ENCODE data around the gene E2F2. TPM values are rescaled to one million over a fixed set of nuclear protein-coding genes. Genes with fewer than 3 reads are reported as not detected.

The E2F2 gene
- total and polyA plus RNA-seq, 2 experiments from 2014 or later: 0.78 to 3.4 TPM

- TF ChIP-seq JUNB (IDR thresholded peaks at IDR 0.05; ENCODE audit: unreplicated experiment): no peak
- no peak for TF ChIP-seq ETS1 (IDR thresholded peaks at IDR 0.05)
Measured at GRCh38 chr1:23554481-23555269, 23.6 kb upstream of the E2F2 start (continued).

GRCh38 chr1:23554127-23554480 is 23.1 kb upstream of the E2F2 start:
- peak overlapping the region; percentile 93 for H3K27ac Mint-ChIP-seq
- H3K9me3 Mint-ChIP-seq: no peaks in the 10 kb centered on the region; the same call in 2 of the 3 replicates
- Histone ChIP-seq H3K79me2 (replicated peaks; ENCODE audit: insufficient read depth) (peaks cover 19% of the 10 kb centered on the region), H3K4me3 (peak overlapping the region; percentile 55), H3K4me2 (peak overlapping the region; percentile 88), H3K36me3 (ENCODE audit: insufficient read depth) (peaks cover 4% of the 10 kb centered on the region; the same call in 1 of the 2 replicates), H3F3A (replicated peaks; ENCODE audit: low read depth) (peaks cover 28% of the 10 kb centered on the region), H3K27ac (ENCODE audit: low read depth) (peak overlapping the region; percentile 98), H4K20me1 (replicated peaks; ENCODE audit: insufficient read depth) (peaks cover 5% of the 10 kb centered on the region), H3K4me1 (ENCODE audit: insufficient read depth) (peaks cover 28% of the 10 kb centered on the region), H3K27me3 (ENCODE audit: insufficient read depth) (peaks cover 37% of the 10 kb centered on the region), H2AFZ (no peak overlapping the region), H3K9me2 (ENCODE audit: insufficient read depth) (no peaks in the 10 kb centered on the region)
- peak overlapping the region; percentile 69 for H3K4me3 Mint-ChIP-seq
- H3K27me3 Mint-ChIP-seq (ENCODE audit: insufficient read depth, low read depth, poor library complexity): peaks cover 32% of the 10 kb centered on the region
- peaks cover 25% of the 10 kb centered on the region for H3K36me3 Mint-ChIP-seq (ENCODE audit: low read depth)
- ATAC-seq (no peak), DNase-seq (ENCODE audit: low spot score) (no peak)
- TF ChIP-seq NANOG (IDR thresholded peaks at IDR 0.05; ENCODE audit: borderline replicate concordance): no peak
- no peak for TF ChIP-seq EZH2phosphoT487 (IDR thresholded peaks at IDR 0.05; ENCODE audit: unreplicated experiment)
- no peak for TF ChIP-seq JUNB (IDR thresholded peaks at IDR 0.05; ENCODE audit: unreplicated experiment)
- peaks cover 65% of the 10 kb centered on the region for H3K4me1 Mint-ChIP-seq

GRCh38 chr1:23553231-23554126 is 22.4 kb upstream of the E2F2 start:
- H3K27ac ChIP-seq (ENCODE audit: low read depth): no peak overlapping the region; the same call in 1 of the 2 replicates
- peak; percentile 37 for DNase-seq (ENCODE audit: low spot score)
- peaks cover 4% of the 10 kb centered on the region; the same call in 1 of the 2 replicates for H3K36me3 ChIP-seq (ENCODE audit: insufficient read depth)
- peaks cover 12% of the 10 kb centered on the region for H3K79me2 ChIP-seq (replicated peaks; ENCODE audit: insufficient read depth)
- peaks cover 5% of the 10 kb centered on the region for H4K20me1 ChIP-seq (replicated peaks; ENCODE audit: insufficient read depth)
- Mint-ChIP-seq H3K36me3 (ENCODE audit: low read depth) (peaks cover 22% of the 10 kb centered on the region), H3K27me3 (ENCODE audit: insufficient read depth, low read depth, poor library complexity) (peaks cover 32% of the 10 kb centered on the region), H3K4me1 (peaks cover 65% of the 10 kb centered on the region), H3K27ac (peak overlapping the region; percentile 93), H3K4me3 (peak overlapping the region; percentile 69), H3K9me3 (no peaks in the 10 kb centered on the region; the same call in 2 of the 3 replicates)
- peaks cover 31% of the 10 kb centered on the region for H3K27me3 ChIP-seq (ENCODE audit: insufficient read depth)
- no peak for ATAC-seq
- no peaks in the 10 kb centered on the region for H3K9me2 ChIP-seq (ENCODE audit: insufficient read depth)
- H3F3A ChIP-seq (replicated peaks; ENCODE audit: low read depth): peaks cover 28% of the 10 kb centered on the region
- H2AFZ ChIP-seq: no peak overlapping the region
- peak overlapping the region; percentile 55 for H3K4me3 ChIP-seq
- peaks cover 28% of the 10 kb centered on the region for H3K4me1 ChIP-seq (ENCODE audit: insufficient read depth)
- peak overlapping the region; percentile 88 for H3K4me2 ChIP-seq
- TF ChIP-seq CTCF (conservative IDR thresholded peaks at IDR 0.05; ENCODE audit: low read depth in 2 of 2) (no peak), ZNF462 (CRISPR knock-in tag; IDR thresholded peaks at IDR 0.05) (no peak), EZH2phosphoT487 (IDR thresholded peaks at IDR 0.05; ENCODE audit: unreplicated experiment) (no peak)

Measured in GM23338 (cell line).